H54 (cell line): ENCODE data around the gene CD1D.

Experiments used
- DNase-seq: peaks from one replicate; pipeline ENCODE4 v3.0.0; 2011; ENCODE audit warnings: low spot score, mixed read lengths; ENCODE audit not compliant: insufficient read length
- FAIRE-seq: peaks from 3 replicates; lab custom pipeline; 2011; peaks lifted over from hg19 to GRCh38; lab: Jason Lieb, UNC
- POLR2A ChIP-seq: IDR thresholded peaks from 2 replicates; pipeline ENCODE4 v1.6.1; 2011; ENCODE audit warnings: low read depth, mild to moderate bottlenecking, low read length

The CD1D gene

DNA sequence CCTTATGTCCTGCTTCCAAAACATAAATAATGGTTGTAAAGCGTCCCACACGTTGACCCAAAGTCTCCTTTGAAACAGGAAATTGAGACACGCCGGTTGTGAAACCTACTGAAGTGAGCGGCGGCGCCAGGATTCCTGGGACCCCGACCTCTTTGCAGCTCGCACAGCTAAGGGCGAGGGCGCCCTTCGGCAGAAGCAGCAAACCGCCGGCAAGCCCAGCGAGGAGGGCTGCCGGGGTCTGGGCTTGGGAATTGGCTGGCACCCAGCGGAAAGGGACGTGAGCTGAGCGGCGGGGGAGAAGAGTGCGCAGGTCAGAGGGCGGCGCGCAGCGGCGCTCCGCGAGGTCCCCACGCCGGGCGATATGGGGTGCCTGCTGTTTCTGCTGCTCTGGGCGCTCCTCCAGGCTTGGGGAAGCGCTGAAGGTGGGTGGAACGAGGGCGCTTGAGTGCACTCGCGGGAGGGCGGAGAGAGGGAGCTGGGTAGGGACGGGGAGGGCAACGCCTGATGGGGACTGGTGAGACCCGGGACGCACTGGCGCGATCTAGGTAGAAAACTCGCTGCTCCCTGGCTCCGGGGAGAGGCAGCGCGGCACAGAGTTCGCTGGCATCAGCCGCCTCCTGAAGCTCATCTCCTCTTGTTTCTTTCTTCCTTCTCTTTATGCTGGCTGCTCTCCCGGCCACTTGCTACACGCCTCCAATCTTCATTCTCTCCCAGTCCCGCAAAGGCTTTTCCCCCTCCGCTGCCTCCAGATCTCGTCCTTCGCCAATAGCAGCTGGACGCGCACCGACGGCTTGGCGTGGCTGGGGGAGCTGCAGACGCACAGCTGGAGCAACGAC lies at the start of gene CD1D:
CD1D (plus strand) TSS at position 155 of the 836 bp plus-strand sequence; CDS start at position 362, 207 bp downstream.
- TF ChIP-seq POLR2A: no peak
- DNase-seq (no peak), FAIRE-seq (no peak)

DNA sequence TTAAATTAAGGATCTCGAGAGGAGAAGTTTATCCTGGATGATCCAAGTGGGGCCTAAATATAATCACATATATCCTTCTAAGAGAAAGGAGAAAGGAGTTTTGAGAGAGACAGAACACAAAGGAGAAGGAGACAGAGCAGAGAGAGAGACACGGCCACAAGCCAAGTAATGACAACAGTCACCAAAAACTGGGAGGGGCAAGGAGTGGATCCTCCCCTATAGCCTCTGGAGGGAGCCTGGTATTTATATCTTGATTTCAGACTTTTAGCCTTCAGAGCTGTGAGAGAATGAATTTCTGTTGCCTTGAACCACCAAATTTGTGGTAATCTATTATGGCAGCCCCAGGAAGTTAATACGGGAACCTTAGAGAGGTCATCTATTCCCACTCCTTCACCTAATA lies 49.5 kb upstream of the CD1D start:
- no peak for TF ChIP-seq POLR2A
- FAIRE-seq (no peak), DNase-seq (no peak)

- no peak for TF ChIP-seq POLR2A
- FAIRE-seq (no peak), DNase-seq (no peak)
Measured at GRCh38 chr1:158140764-158141192, 39.9 kb upstream of the CD1D start.

DNA sequence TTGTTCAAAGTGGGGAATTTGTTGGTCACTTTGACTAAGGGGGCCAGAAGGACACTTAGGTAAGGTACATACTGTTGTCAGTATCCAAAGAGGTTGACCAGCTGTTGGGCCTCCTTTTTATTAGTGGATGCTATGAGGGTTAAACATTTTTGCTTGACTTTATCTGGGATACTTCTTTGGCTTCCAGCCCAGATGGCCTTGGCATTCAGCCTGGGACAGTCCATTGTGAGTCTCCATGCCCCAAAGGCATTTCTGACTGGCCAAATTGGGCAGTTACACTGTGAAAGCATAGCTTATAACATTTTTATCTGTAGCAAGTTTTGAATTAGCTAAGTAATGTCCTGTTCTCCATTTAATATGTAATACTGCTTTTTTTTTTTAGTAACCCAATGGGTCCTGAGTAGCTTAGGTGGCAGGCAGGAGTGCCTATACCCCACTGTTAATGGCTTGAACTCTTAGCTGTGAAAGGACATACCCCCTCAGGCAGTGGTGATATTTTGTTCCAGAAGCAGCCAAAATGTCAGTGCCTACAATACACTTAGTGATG lies 35.4 kb upstream of the CD1D start:
- FAIRE-seq (no peak), DNase-seq (no peak)
- no peak for TF ChIP-seq POLR2A

DNA sequence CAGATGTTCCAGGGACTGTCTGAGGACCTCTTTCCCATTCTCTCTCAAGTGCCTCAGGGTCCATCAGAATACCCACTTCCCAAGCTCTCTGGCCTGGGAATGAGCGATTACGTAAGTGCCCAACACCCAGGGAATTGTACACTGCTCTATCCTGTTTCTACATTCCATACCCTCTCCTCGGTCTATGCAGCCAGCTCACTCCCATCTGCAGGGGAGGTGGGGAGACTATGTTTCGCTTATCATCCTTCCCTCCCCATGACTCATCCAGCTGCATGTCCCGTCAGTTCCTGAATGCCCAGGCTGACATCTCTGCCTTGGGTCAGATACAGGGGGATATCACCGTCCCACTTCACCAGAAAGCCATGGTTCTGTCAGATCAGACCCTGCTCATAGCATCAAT lies 34.5 kb upstream of the CD1D start:
- DNase-seq (peak; percentile 45), FAIRE-seq (no peak)
- no peak for TF ChIP-seq POLR2A

DNA sequence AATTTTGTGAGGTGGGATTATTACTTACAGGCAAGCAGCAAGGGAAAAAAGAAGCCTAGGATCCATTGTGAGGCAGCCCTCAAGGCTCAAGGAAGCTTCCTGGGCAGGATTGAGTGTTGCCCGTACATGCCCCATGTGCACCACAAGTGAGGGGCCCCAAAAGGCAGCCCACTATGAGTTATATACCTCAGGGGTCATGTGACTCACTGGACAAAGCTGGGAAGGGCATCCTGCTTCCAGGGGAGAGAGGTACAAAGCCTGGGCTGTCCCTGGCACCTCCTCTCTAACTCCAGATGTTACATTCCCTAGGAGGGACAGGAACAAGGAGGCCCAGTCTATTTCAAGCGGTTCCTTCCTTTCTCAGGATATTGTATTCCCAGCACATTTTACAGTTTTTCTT lies 34.0 kb upstream of the CD1D start:
- FAIRE-seq: no peak
- TF ChIP-seq POLR2A: no peak
- no peak for DNase-seq

DNA sequence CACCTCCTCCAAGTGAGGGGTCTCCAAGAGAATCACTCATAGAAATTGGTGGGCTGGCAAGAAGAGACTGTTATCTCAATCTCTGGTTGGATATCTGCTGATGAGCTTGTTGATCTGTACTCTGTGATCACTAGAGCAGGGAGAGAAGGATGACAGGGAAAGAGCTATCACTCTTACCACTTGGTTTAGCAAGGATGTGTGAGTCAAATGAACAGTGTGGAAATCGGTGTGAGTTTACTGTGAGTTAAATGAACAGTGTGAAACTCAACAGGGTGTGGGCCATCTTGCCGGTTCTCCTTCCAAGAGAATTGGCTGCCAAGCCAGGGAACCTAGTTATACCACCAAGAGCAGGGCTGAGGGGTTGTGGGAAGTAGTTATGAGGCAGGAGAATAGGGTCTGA lies 33.3 kb upstream of the CD1D start:
- no peak for DNase-seq
- no peak for TF ChIP-seq POLR2A
- no peak for FAIRE-seq

DNA sequence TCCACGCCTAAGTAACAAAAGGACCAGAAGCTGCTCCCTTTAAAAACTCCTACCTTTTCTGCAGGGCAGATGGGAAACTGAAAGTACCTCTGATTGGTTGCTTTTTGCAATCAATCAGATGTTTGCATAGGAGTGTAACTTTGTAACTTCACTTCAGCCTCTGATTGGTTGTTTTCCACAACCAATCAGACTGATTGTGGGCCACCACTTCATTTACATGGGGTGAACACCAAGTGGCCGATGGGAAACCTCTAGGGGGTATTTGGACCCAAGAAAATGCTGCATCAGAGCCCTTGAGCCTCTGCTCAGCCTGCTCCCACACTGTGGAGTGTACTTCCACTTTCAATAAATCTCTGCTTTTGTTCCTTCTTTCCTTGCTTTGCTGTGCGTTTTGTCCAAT lies 32.8 kb upstream of the CD1D start:
- no peak for FAIRE-seq
- no peak for TF ChIP-seq POLR2A
- no peak for DNase-seq

- TF ChIP-seq POLR2A: no peak
- DNase-seq: no peak
Measured at GRCh38 chr1:158148468-158148867, 32.2 kb upstream of the CD1D start.

DNA sequence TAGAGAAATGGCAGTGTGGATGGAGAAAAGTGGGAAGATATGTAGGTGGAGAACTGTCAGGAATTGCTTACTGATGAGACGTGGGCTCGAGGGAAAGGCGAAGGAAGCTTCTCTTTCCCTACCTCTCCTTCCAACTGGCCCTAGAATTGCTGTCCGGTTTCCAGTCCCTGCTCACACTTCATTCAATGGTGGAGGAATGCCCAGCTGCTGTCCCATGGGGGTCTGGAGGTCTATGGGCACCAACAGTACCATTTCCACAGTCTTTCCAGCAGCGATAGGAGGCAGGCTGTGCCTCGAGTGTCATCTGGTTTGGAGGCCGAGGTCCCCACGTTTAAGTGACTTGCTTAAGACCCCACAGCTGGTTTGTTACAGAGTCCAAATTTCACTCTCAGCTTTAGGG lies 31.5 kb upstream of the CD1D start:
- TF ChIP-seq POLR2A: no peak
- DNase-seq (no peak), FAIRE-seq (no peak)

More at GRCh38 chr1:158148468-158148867, 32.2 kb upstream of the CD1D start:
- no peak for FAIRE-seq

- 0 out of 2 replicates have a peak, but pooled peaks have one; percentile 20 for TF ChIP-seq POLR2A
- peak; percentile 81 for DNase-seq
- peak; percentile 60 for FAIRE-seq
Measured at GRCh38 chr1:158149577-158150269, 31.0 kb upstream of the CD1D start.

DNA sequence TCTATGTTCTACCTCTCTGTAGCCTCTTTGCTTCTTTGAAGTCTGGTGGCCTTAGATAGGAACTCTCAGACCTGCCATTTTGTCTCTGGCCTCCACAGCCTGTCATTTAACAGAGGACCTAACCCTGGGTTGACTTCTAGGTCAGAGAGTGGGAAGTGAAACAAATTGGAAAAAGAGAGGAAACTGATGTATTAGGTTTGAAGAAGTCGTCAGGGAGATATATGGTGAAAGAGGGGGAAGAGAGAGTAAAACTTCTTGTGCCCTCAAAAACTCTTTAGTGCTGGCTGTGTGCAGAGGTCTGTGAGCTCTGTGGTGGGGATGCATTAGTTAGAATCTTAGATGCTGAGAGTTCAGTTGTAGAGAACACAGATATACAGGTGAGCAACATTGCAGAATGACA lies 30.2 kb upstream of the CD1D start:
- FAIRE-seq (no peak), DNase-seq (no peak)
- no peak for TF ChIP-seq POLR2A

- no peak for TF ChIP-seq POLR2A
- FAIRE-seq (no peak), DNase-seq (no peak)
Measured at GRCh38 chr1:158153179-158153578, 27.5 kb upstream of the CD1D start.
